ENCODE measurements around the gene RPL10A. TPM values are rescaled to one million over a fixed set of nuclear protein-coding genes. Genes with fewer than 3 reads are reported as not detected.

The RPL10A gene
- total and polyA plus RNA-seq, 2 of the 13 experiments (the other 11 are each of a cell fraction or from before 2014, with no cell fraction given), result 1,854 to 2,726 TPM

DNA sequence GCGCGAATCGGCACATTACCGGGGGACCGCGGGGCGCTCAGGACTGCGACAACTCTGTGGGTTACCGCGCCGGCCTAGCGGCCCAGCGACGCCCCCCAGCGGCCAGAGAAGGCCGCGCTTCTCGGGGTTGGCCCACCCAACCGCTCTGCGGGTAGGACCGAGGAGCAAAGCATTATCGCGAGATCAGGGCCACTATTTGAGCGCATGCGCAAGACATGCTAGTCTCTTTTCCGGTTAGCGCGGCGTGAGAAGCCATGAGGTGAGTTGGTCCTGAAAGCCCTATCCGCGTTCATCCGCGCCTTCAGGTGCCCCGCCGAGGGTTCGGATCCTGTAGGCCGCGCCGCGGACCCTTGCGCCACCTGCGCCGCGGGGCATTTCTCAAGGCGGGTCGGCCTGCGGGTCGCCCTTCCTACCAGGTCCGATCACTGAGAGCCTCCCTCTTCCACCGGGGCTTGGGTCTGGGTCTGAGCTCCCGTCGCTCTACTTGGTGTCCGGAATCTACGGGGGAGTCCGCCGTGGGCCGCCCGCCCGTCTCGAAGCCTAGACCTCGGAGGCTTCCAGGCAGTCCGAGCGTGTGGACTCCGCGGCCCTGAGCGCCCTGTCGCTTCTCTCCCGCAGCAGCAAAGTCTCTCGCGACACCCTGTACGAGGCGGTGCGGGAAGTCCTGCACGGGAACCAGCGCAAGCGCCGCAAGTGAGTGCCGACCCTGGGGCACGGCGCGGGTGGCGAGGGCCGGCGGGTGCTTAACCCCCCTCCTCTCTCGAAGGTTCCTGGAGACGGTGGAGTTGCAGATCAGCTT, at the start of gene RPL10A (continued):
- TF ChIP-seq ZNF839 (CRISPR knock-in tag; IDR thresholded peaks at IDR 0.05; ENCODE audit: borderline replicate concordance), result no peak
- TF ChIP-seq ZNF614 (CRISPR knock-in tag; IDR thresholded peaks at IDR 0.05; ENCODE audit: borderline replicate concordance), result peak; percentile 98
- TF ChIP-seq ZSCAN22 (CRISPR knock-in tag; IDR thresholded peaks at IDR 0.05), result 0 out of 2 replicates have a peak, but pooled peaks have one; percentile 42
- no peak; the same call in 1 of the 2 replicates for TF ChIP-seq HHEX (CRISPR knock-in tag; IDR thresholded peaks at IDR 0.05)
- peak; percentile 97 for TF ChIP-seq NRL (CRISPR knock-in tag; IDR thresholded peaks at IDR 0.05; ENCODE audit: borderline replicate concordance)
- TF ChIP-seq, protein P1, sequence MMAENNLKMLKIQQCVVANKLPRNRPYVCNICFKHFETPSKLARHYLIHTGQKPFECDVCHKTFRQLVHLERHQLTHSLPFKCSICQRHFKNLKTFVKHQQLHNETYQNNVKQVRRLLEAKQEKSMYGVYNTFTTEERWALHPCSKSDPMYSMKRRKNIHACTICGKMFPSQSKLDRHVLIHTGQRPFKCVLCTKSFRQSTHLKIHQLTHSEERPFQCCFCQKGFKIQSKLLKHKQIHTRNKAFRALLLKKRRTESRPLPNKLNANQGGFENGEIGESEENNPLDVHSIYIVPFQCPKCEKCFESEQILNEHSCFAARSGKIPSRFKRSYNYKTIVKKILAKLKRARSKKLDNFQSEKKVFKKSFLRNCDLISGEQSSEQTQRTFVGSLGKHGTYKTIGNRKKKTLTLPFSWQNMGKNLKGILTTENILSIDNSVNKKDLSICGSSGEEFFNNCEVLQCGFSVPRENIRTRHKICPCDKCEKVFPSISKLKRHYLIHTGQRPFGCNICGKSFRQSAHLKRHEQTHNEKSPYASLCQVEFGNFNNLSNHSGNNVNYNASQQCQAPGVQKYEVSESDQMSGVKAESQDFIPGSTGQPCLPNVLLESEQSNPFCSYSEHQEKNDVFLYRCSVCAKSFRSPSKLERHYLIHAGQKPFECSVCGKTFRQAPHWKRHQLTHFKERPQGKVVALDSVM (CRISPR knock-in tag; IDR thresholded peaks at IDR 0.05), result no peak
- peak; percentile 96 for TF ChIP-seq CBX1 (IDR thresholded peaks at IDR 0.05; ENCODE audit: low read depth)
- TF ChIP-seq ZBTB7A (CRISPR knock-in tag; IDR thresholded peaks at IDR 0.05), result peak; percentile 97
- TF ChIP-seq NFKBIZ (CRISPR knock-in tag; IDR thresholded peaks at IDR 0.05), result peak; percentile 89; the same call in 1 of the 2 replicates
- TF ChIP-seq REL (CRISPR knock-in tag; conservative IDR thresholded peaks at IDR 0.05), result peak; percentile 93
- TF ChIP-seq ZNF354B (CRISPR knock-in tag; IDR thresholded peaks at IDR 0.05), result peak; percentile 97
- peak; percentile 89; the same call in 1 of the 2 replicates for TF ChIP-seq CENPBD1 (CRISPR knock-in tag; IDR thresholded peaks at IDR 0.05; ENCODE audit: borderline replicate concordance, low read depth)
- peak; percentile 98 for TF ChIP-seq KDM5B (CRISPR knock-in tag; IDR thresholded peaks at IDR 0.05; ENCODE audit: borderline replicate concordance)
- TF ChIP-seq ZNF891 (CRISPR knock-in tag; IDR thresholded peaks at IDR 0.05), result peak; percentile 99
- TF ChIP-seq, protein P2, sequence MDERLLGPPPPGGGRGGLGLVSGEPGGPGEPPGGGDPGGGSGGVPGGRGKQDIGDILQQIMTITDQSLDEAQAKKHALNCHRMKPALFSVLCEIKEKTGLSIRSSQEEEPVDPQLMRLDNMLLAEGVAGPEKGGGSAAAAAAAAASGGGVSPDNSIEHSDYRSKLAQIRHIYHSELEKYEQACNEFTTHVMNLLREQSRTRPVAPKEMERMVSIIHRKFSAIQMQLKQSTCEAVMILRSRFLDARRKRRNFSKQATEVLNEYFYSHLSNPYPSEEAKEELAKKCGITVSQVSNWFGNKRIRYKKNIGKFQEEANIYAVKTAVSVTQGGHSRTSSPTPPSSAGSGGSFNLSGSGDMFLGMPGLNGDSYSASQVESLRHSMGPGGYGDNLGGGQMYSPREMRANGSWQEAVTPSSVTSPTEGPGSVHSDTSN (CRISPR knock-in tag; IDR thresholded peaks at IDR 0.05), result no peak
- peak; percentile 95 for TF ChIP-seq SAP130 (CRISPR knock-in tag; IDR thresholded peaks at IDR 0.05; ENCODE audit: low read depth)
- peak; percentile 82 for TF ChIP-seq KAT7 (CRISPR knock-in tag; IDR thresholded peaks at IDR 0.05; ENCODE audit: borderline replicate concordance)
- TF ChIP-seq KDM2A (CRISPR knock-in tag; IDR thresholded peaks at IDR 0.05; ENCODE audit: borderline replicate concordance, low read depth), result peak; percentile 89
- TF ChIP-seq E2F1 (CRISPR knock-in tag; IDR thresholded peaks at IDR 0.05), result peak; percentile 86
- peak; percentile 76; the same call in 1 of the 2 replicates for TF ChIP-seq HOXA9 (CRISPR knock-in tag; IDR thresholded peaks at IDR 0.05; ENCODE audit: borderline replicate concordance)
- TF ChIP-seq ZNF207 (IDR thresholded peaks at IDR 0.05; ENCODE audit: borderline replicate concordance), result no peak
- TF ChIP-seq IKZF4 (CRISPR knock-in tag; IDR thresholded peaks at IDR 0.05; ENCODE audit: borderline replicate concordance, low read depth, not compliant biosample characterization), result no peak
- peak; percentile 50; the same call in 1 of the 2 replicates for TF ChIP-seq ZMYM3 (CRISPR knock-in tag; IDR thresholded peaks at IDR 0.05)
- TF ChIP-seq CREB1 (IDR thresholded peaks at IDR 0.05), result no peak
- TF ChIP-seq CREB1 (CRISPR knock-in tag; IDR thresholded peaks at IDR 0.05), result no peak
